AG04450 (cell line): ENCODE data around the gene DNASE2. TPM values are rescaled to one million over a fixed set of nuclear protein-coding genes. Genes with fewer than 3 reads are reported as not detected.
"Not testable (repeated sequence)": the region's sequence is repeated elsewhere in the genome, so short reads cannot be mapped to it uniquely, and the experiment has no call there.

Experiments
- CTCF ChIA-PET: fragments of 300-600, 350-600 bp; formaldehyde crosslinking; extraction: SDS; loops from one replicate; lab custom pipeline; 2022; ENCODE audit warnings: antibody characterized with exemption, inconsistent platforms; lab: Charles Lee
- POLR2A ChIA-PET: fragments of 350-600 bp; formaldehyde crosslinking; extraction: SDS; loops from one replicate; lab custom pipeline; 2021; ENCODE audit warnings: antibody characterized with exemption, inconsistent platforms; lab: Yijun Ruan, JAX
- DNase-seq: peaks from one replicate; pipeline ENCODE4 v3.0.0-alpha.2; 2011; ENCODE audit warnings: low read depth, low spot score
- H3K27ac ChIP-seq: one replicate; pipeline ENCODE4 v1.5.1; 2012; ENCODE audit warnings: low read depth, low read length, control low read depth
- H3K27me3 ChIP-seq: one replicate; pipeline ENCODE4 v1.6.0; 2012; ENCODE audit warnings: low read length; ENCODE audit not compliant: control insufficient read depth, insufficient read depth
- H3K4me3 ChIP-seq: 2 replicates; pipeline ENCODE4 v1.5.1; 2011; ENCODE audit warnings: mild to moderate bottlenecking, low read depth, low read length, control low read depth
- H3K9me3 ChIP-seq: 2 replicates; pipeline ENCODE4 v1.5.1; 2012; ENCODE audit warnings: low read length; ENCODE audit not compliant: control insufficient read depth, insufficient read depth
- CTCF ChIP-seq: IDR thresholded peaks from 2 replicates; pipeline ENCODE4 v1.5.1; 2011; ENCODE audit warnings: low read depth, low read length, control low read depth, inconsistent platforms
- polyA plus RNA-seq: library from polyadenylated mRNA; depleted of rRNA; stranded (reverse); fragments of >200 nt; gene quantifications from 2 replicates; pipeline ENCODE4 v1.2.3, GENCODE V29; 2011

The DNASE2 gene
- polyA plus RNA-seq, 1 experiment, result 28.9 TPM

GRCh38 chr19:12921047-12921446 is 39.8 kb upstream of the DNASE2 start:
- ChIA-PET POLR2A (interaction anchor here (0.6 to 1.9 kb wide), 3 partner anchors 12 to 1126 kb away, joined by 5 to 13 read pairs (median 9); partner anchors contain the start of gene FARSA), CTCF (interaction anchor here (0.6 to 1.0 kb wide), 3 partner anchors 11 to 156 kb away, joined by 3 to 7 read pairs (median 4); no protein-coding TSS in a partner anchor)
- Histone ChIP-seq H3K4me3 (no peak overlapping the region), H3K27me3 (no peaks in the 10 kb centered on the region), H3K9me3 (peaks cover 6% of the 10 kb centered on the region; the same call in 1 of the 2 replicates), H3K27ac (no peak overlapping the region)
- no peak for TF ChIP-seq CTCF
- no peak for DNase-seq

DNA sequence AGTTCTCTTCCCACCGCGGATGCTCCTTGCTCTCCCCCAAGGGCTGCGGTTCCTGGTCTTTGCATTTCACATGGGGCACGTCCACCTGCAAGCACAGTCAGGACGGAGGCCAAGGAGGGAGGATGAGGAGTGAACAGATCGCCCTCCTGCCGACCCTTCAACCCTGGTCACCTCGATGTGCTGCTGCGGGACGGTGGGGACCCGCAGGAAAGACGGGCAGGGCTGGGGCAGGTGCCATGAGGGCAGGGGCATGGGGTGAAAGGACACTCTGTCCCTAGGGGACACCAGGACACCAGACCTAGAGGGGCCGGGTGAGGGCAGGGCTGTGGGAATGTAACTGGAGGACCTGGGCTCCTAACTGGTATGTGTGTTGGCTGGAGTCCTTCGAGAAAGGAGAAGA is 37.0 kb upstream of the DNASE2 start:
- ChIA-PET CTCF (no interaction called here), POLR2A (interaction anchor here (0.7 kb wide), 1 partner anchor 26 kb away, joined by 8 read pairs; no protein-coding TSS in a partner anchor)
- H3K27ac ChIP-seq, result no peak overlapping the region
- peaks cover 6% of the 10 kb centered on the region; the same call in 1 of the 2 replicates for H3K9me3 ChIP-seq
- H3K4me3 ChIP-seq, result no peak overlapping the region
- no peak for DNase-seq
- TF ChIP-seq CTCF, result no peak
- H3K27me3 ChIP-seq, result no peaks in the 10 kb centered on the region

DNA sequence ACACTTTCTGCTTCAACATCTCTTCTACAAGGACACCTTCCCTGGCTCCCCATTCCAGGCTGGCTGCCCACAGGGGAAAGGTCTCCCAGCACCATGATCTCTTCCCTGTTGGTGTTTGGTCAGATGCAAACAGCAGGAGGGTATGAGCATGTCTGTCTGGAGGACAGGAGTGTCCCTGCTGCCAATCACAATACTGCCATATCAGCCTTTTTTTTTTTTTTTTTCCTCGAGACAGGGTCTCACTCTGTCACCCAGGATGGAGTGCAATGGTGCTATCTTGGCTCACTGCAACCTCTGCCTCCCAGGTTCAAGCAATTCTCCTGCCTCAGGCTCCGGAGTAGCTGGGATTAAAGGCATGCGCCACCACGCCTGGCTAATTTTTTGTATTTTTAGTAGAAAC is 34.6 kb upstream of the DNASE2 start:
- DNase-seq, H3K27me3 ChIP-seq, H3K27ac ChIP-seq, H3K9me3 ChIP-seq, H3K4me3 ChIP-seq: not testable (repeated sequence)
- CTCF ChIA-PET, result interaction anchor here (1.4 kb wide), 1 partner anchor 68 kb away, joined by 3 read pairs; no protein-coding TSS in a partner anchor
- POLR2A ChIA-PET, result interaction anchor here (0.6 kb wide), 1 partner anchor 25 kb away, joined by 3 read pairs; no protein-coding TSS in a partner anchor

DNA sequence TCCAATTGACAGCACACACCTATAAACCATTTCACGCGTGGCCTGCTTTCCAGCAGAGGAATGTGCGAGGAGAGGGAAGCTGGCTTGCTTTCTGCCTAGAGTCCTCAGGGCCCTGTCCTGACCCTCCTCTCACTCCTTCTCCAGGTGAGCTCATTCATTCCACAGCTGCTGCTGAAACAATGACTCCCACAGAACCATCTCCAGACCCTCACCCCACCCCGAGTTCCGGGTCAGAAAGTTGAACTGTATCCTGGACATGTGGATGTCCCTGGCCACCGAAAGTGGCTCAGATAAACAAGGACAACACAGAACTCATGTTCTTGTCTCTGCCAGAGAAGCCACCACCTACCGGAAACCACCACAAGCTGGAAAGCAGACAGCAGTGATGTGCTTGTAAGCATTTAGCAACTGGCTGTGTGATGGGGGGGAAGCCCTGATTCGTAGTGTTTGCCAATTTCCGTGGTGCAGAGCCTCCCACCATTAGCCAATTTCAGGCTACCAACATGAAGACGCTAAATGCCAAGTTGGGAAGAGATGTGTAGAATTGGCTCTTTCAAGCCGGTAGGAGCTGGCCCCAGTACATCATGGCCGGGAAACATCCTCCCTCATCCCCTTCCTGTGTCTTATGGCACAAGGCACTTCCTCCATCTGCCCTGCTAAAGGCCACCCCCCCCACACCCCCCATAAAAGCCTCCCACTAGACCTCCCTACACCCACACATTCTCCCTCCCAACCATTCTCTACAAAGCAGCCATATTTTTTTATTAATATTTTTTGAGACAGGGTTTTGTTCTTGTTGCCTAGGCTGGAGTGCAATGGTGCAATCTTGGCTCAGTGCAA is 32.8 kb upstream of the DNASE2 start:
- Histone ChIP-seq H3K9me3 (peaks cover 6% of the 10 kb centered on the region; the same call in 1 of the 2 replicates), H3K27ac (no peak overlapping the region), H3K27me3 (no peaks in the 10 kb centered on the region), H3K4me3 (no peak overlapping the region)
- DNase-seq, result no peak
- no peak for TF ChIP-seq CTCF
- POLR2A ChIA-PET, result interaction anchor here (0.6 kb wide), 1 partner anchor 43 kb away, joined by 4 read pairs; no protein-coding TSS in a partner anchor
- CTCF ChIA-PET, result interaction anchor here (1.2 to 1.6 kb wide), 3 partner anchors 51 to 156 kb away, joined by 3 to 4 read pairs (median 3); no protein-coding TSS in a partner anchor

- Histone ChIP-seq H3K27me3 (no peaks in the 10 kb centered on the region), H3K9me3 (peaks cover under 1% of the 10 kb centered on the region; the same call in 1 of the 2 replicates), H3K27ac (no peak overlapping the region), H3K4me3 (no peak overlapping the region)
- DNase-seq, result peak; percentile 21
- no peak for TF ChIP-seq CTCF
- ChIA-PET CTCF (interaction anchor here (0.8 to 1.6 kb wide), 4 partner anchors 52 to 156 kb away, joined by 3 to 4 read pairs (median 3); no protein-coding TSS in a partner anchor), POLR2A (interaction anchor here (0.6 to 1.2 kb wide), 2 partner anchors 21 to 25 kb away, joined by 3 read pairs; partner anchors contain the start of gene FARSA)
These were observed 31.8 kb upstream of the DNASE2 start for GRCh38 chr19:12913011-12913561.
